OCI-M2 (cell line): ENCODE results near the gene FOXJ1.

ENCODE experiments used
- DNase-seq: peaks from one replicate; lab custom pipeline; 2025; ENCODE audit not compliant: unreplicated experiment; lab: John Stamatoyannopoulos, UW

FOXJ1 gene

DNA sequence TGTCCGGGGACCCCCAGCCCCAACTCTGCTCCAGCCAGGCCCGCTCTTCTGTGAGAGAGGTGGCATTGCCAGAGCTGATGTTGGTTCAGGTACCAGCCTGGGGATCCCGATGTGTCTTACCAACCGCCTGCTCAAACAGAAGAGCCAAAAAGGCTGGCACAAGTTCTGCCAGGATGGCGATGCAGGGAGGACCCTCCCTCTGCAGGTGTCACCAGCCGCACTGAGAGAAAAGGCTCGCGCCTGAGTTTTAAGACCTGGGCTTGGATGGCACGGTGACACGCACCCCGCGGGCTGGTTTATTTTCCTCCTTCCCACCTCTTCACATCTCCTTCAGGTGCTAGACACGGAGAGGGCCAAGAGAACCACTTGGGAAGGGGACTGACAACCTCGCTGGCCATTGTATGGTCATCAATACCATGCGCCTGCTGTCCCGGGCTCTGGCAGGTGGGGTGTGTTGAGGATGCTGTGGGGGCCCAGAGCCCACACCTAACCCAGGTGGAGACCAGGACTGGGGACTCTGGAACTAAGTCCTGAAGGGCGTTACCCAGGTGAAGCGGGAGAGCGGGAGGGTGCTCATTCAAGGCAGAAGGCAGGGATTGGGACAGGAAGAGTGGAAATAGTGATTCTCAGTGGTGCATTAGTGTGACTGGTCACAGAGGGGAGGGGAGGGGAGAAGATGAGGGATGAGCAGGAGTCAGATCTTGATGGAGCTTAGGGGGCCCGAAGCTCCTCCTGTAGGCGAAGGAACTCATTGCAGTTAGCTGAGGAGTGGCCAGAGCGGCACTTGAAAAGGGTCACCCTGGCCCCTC lies 16.3 kb downstream of the FOXJ1 start:
- DNase-seq: no peak

GRCh38 chr17:76123749-76124581 lies 17.1 kb downstream of the FOXJ1 start:
- DNase-seq: no peak

GRCh38 chr17:76123191-76123499 lies 17.9 kb downstream of the FOXJ1 start:
- DNase-seq: no peak

- no peak for DNase-seq
These were observed 18.4 kb downstream of the FOXJ1 start for GRCh38 chr17:76122431-76123190.

- DNase-seq: no peak
These were observed 19.1 kb downstream of the FOXJ1 start for GRCh38 chr17:76121932-76122430.

DNA sequence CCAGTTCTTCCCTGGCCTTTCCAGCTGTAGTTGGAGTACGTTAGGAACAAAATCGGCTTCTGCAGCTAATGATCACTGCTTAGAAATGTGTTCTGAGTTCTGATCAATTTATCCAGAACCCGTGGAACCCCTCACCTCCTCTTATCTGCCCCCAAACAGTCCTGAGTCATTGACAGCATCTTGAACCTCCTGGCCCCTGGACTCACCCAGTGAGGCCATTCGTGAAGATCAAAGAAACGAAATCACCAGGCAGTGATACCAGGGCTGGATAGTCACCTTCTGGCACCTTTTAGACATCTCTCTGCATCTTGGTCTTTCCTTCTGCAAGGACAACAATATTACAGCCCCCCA lies 20.4 kb downstream of the FOXJ1 start:
- no peak for DNase-seq

GRCh38 chr17:76119409-76120371 lies 21.4 kb downstream of the FOXJ1 start:
- no peak for DNase-seq

- DNase-seq: no peak
These were observed 25.8 kb downstream of the FOXJ1 start for GRCh38 chr17:76115138-76115754.

DNA sequence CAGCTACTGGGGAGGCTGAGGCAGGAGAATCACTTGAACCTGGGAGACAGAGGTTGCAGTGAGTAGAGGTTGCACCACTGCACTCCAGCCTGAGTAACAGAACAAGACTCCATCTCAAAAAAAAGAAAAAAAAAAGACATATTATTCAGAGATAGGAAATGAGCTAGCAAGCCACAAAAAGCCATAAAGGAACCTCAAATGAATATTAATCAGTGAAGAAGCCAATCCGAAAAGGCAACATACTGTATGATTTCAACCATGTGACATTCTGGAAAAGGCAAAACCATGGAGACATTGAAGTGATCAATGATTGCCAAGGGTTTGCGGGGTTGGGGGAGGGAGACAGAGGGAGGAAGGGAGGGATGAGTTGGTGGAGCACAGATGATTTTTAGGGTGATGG lies 29.1 kb downstream of the FOXJ1 start:
- no peak for DNase-seq

DNA sequence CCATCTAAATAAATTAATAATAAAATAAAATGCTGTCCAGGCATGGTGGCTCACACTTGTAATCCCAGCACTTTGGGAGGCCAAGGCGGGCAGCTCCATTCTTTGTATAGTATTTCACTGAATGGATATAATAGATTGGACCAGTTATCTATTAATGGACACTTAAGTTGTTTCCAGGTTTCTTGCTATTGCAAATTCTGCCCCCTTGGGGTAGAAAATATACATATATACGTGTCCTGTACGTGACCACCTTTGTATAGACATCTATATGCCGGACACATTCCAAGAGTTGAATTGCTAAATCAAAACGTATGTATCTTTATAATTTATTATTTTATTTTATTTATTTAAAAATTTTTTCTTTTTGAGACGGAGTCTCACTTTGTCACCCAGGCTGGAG lies 33.5 kb downstream of the FOXJ1 start:
- no peak for DNase-seq

DNA sequence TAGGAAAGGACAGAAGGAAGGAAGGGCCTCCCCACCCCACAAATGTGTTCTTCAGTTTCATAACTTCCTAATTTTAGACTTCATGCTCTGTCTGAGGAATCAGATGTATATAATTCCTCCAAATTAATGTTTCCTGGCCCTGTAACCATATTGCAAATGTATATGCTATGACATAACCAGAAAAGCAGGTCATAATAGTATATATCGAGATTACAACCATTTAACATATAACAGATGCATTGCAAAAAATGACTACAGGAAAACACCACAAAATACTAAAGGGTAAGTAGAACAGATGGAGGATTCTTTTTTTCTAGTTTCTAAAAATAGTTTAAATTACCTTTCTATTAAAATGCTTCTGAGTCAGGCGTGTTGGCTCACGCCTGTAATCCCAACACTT lies 34.3 kb downstream of the FOXJ1 start:
- no peak for DNase-seq

GRCh38 chr17:76104896-76105231 lies 36.2 kb downstream of the FOXJ1 start:
- DNase-seq: no peak

DNA sequence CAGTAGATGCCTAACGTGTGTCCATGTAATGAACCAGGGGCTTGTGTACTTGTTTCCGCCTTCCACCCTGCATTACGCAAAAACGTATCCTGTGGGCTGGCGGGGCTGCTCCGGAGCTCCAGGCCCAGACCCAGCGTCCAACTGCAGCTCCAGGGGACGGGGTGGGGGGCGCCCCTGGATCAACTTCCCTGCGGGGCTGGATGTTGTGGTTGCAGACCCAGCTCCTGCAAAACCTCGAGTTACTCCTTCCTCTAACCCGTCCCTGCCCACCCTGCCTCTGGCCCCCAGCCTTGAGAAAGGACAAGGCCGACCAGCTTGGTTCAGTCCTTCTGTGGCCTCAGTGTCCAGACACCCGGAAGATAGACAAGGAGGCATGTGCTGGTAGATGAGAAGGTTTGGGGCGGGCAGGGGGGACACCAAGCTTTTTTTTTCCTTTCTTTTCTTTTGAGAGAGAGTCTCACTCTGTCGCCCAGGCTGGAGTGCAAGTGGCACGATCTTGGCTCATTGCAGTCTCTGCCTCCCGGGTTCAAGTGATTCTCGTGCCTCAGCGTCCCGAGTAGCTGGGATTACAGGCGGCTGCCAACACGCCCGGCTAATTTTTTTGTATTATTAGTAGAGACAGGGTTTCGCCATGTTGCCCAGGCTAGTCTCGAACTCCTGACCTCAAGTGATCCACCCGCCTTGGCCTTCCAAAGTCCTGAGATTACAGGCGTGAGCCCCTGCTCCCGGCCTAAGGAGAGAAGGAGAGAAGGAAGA lies 36.7 kb downstream of the FOXJ1 start:
- no peak for DNase-seq

GRCh38 chr17:76103274-76104139 lies 37.5 kb downstream of the FOXJ1 start, which contains the start of gene EXOC7:
TSS of gene EXOC7 (minus strand) at chr17:76103787. CDS start at chr17:76103692, 95 bp downstream.
- no peak for DNase-seq

GRCh38 chr17:76102944-76103273 lies 38.1 kb downstream of the FOXJ1 start:
- DNase-seq: no peak

DNA sequence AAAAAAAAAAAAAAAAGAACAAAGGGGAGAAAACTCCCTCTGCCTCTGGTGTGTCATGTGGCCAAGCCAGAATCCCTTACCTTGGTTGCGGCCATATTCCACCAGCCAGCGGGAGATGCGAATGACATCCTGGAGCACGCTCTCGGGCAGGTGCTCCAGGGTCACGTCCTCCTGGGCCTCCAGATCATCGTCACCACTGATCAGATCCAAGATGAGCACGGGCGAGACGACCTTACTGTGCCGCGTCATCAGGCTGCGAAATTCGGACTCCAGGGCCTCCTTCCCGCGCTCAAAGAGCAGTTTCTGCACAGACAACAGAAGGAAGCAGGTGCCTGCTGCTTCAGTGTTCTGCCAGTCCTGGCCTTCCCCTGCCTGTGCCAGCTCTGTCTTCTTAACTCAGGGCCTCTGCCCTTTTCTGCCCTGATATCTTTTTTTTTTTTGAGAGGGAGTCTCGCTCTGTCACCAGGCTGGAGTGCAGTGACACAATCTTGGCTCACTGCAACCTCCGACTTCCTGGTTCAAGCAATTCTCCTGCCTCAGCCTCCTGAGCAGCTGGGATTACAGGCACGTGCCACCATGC lies 43.2 kb downstream of the FOXJ1 start:
- DNase-seq: no peak

- no peak for DNase-seq
These were observed 45.1 kb downstream of the FOXJ1 start for GRCh38 chr17:76095943-76096342.

DNA sequence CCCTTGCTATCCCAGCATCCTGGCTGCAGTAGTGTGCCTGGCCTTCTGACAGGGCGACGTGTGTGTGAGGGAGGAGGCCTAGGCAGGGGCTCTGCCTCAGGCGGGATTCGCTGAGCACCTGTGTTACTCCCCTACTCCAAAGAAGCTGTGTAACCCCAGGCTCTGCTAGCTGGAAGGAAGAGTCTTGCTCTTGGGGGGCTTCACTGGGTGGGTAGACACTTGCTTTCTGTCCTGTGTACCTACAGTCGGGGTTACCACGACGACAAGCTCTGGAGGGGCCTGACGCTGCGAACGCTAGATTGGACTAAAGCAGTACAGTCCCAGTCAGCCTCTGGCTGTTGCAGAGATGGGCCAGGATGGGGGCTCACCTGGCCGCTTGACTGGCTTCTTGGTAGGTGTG lies 47.0 kb downstream of the FOXJ1 start:
- DNase-seq: no peak
